CD4-positive, alpha-beta T cell treated with Interleukin-4 for 1 hour (primary cell): ENCODE measurements around the gene B2M.
A peak's percentile ranks its signal among the peaks of the same experiment; 100 is the strongest.
"Not testable (repeated sequence)": the region's sequence is repeated elsewhere in the genome, so short reads cannot be mapped to it uniquely, and the experiment has no call there.

Experiments used
- DNase-seq, 2 donors: peaks; one replicate each; pipeline ENCODE4 v3.0.0-alpha.2; 2020 to 2022

Gene B2M

GRCh38 chr15:44711096-44711742 lies at the start of gene B2M, which contains the start of gene PATL2:
Gene B2M, plus strand, starts transcription at chr15:44711517. Its CDS starts 30 bp downstream, at chr15:44711547.
Gene PATL2, minus strand, starts transcription at chr15:44711323. Its CDS starts 34,833 bp downstream, at chr15:44676490.
- peak; percentile 98 to 99 for DNase-seq

GRCh38 chr15:44661576-44661975 lies 49.7 kb upstream of the B2M start:
- no peak for DNase-seq

GRCh38 chr15:44662478-44663409 lies 48.6 kb upstream of the B2M start:
- DNase-seq, result peak; percentile 88 to 89

GRCh38 chr15:44663410-44664308 lies 47.7 kb upstream of the B2M start, which contains the start of gene SPG11:
Gene SPG11, minus strand, starts transcription at chr15:44663662. Its CDS starts 15 bp downstream, at chr15:44663647.
- DNase-seq, result peak; percentile 99

GRCh38 chr15:44666210-44667038 lies 44.9 kb upstream of the B2M start:
- DNase-seq, result peak in 1 of 2 donors; percentile 65

GRCh38 chr15:44667039-44667360 lies 44.3 kb upstream of the B2M start:
- DNase-seq, result no peak

GRCh38 chr15:44668921-44669320 lies 42.4 kb upstream of the B2M start:
- no peak for DNase-seq

GRCh38 chr15:44670087-44670950 lies 41.0 kb upstream of the B2M start:
- no peak for DNase-seq

- DNase-seq, result no peak
Observed at GRCh38 chr15:44673639-44674038, 37.7 kb upstream of the B2M start.

- no peak for DNase-seq
Observed at GRCh38 chr15:44675911-44676310, 35.4 kb upstream of the B2M start.

- DNase-seq, result peak; percentile 49 to 59
Observed at GRCh38 chr15:44676676-44677075, 34.6 kb upstream of the B2M start.

- no peak for DNase-seq
Observed at GRCh38 chr15:44682211-44682610, 29.1 kb upstream of the B2M start.

GRCh38 chr15:44682809-44683682 lies 28.3 kb upstream of the B2M start:
- peak; percentile 87 to 88 for DNase-seq

- not testable (repeated sequence) for DNase-seq
Observed at GRCh38 chr15:44689318-44689717, 22.0 kb upstream of the B2M start.

- DNase-seq, result peak; percentile 50 to 56
Observed at GRCh38 chr15:44690245-44690644, 21.1 kb upstream of the B2M start.

GRCh38 chr15:44692659-44693058 lies 18.7 kb upstream of the B2M start:
- DNase-seq, result no peak

- no peak for DNase-seq
Observed at GRCh38 chr15:44694416-44694815, 16.9 kb upstream of the B2M start.

GRCh38 chr15:44695294-44695693 lies 16.0 kb upstream of the B2M start:
- no peak for DNase-seq

GRCh38 chr15:44697014-44697413 lies 14.3 kb upstream of the B2M start:
- DNase-seq, result no peak

- DNase-seq, result no peak
Observed at GRCh38 chr15:44698641-44699040, 12.7 kb upstream of the B2M start.
